Stimulated activated CD4-positive, alpha-beta T cell treated with anti-CD3 and anti-CD28 coated beads, Interleukin-1b, Interleukin-23, amount 100 ng/mL, for 1 hour (primary cell): ENCODE results near the gene TWIST2.

ENCODE experiments used
- DNase-seq, 2 donors: peaks; one replicate each; pipeline ENCODE4 v3.0.0-alpha.2; 2020; ENCODE audit warnings: low read depth in 2 of 2

TWIST2 gene

GRCh38 chr2:238955648-238956531 is 108.0 kb downstream of the TWIST2 start:
- no peak for DNase-seq

- no peak for DNase-seq
These were observed 108.8 kb downstream of the TWIST2 start for GRCh38 chr2:238956676-238957075.
